Measurements from ENCODE around the gene TEX12.

TEX12 gene

DNA sequence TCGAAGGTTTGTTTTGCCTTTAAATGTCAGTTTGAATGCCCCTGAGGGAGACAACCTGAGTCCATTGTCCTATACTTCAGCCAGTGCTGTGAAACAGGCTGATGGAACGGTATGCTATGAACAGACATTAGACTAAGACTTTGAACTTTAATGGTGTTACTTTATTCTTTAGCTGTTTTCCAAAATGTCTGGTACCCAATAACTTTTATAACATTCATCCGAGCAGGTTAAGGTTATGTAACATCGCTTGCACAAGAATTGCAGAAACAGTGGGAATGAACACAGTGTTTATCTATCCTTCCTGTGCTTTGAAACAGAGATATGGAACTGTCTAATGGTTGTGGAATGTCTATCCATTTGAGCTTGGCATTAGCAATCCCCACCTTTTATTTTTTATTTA is 46.6 kb downstream of the TEX12 start:
- no peak for DNase-seq

- DNase-seq = no peak
These were observed 48.4 kb downstream of the TEX12 start for GRCh38 chr11:112215621-112216020.

DNA sequence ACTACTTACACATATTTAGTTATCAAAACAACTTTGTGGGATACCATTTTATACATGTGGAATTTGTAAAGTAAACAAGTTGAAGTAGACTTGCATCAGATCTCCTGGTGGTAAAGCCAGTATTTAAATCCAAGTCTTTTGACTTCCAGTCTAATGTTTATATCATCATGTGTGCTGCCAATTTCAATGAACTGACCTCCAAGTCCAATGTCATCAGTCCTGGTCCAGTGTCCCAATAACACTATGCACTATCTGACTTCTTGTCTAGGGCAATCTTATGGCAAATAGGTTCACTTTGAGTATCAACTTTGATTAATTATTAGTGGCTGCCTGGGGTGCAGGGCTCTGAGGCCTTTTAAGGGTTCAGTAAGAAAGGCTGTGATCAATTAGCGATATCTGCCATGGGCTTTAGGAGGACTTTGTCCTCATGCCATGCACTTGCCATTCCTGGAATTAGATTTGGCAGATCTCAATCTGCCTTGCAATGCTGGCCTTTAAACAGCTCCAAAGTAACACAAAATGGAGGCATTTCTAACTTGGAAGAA is 49.5 kb downstream of the TEX12 start:
- no peak for DNase-seq

- peak; percentile 30 for DNase-seq
These were observed 52.5 kb downstream of the TEX12 start for GRCh38 chr11:112219476-112220232.

GRCh38 chr11:112221274-112221835 is 54.2 kb downstream of the TEX12 start:
- DNase-seq = no peak

All from activated T-cell treated with anti-CD3 and anti-CD28 coated beads, Interleukin-2, amount 50 U/mL, for 1 hour (primary cell).